Spleen (tissue), 7 donors: ENCODE measurements around the gene PAX7.

Experiments used
- POLR2AphosphoS5 ChIP-seq, 3 donors: sonication (generic); formaldehyde crosslinking; IDR thresholded peaks; one replicate each; pipeline ENCODE4 v1.5.1; 2017; ENCODE audit warnings: antibody characterized with exemption in 3 of 3
- TF ChIP-seq, protein P1 (sequence below), 11 experiments: fragments of 200-600 bp in 7 of 11; fragments of 450-650 bp in 4 of 11; sonication (generic) in 4 of 11; IDR thresholded peaks in 8 of 11; conservative IDR thresholded peaks in 3 of 11; 1 replicate in 7 of 11; 2 replicates in 4 of 11; pipeline versions ENCODE4 v1.4.0 to v1.8.0; 2016 to 2021; ENCODE audit warnings: antibody characterized with exemption in 11 of 11, inconsistent platforms in 4 of 11, mild to moderate bottlenecking in 1 of 11
- donor health status: DM: no; HTN: no; CAD: no; lungs with moderate emphysema.
- donor health status: DM: no; HTN: no; CAD: no.
- donor health status: DM: no; HTN: no; CAD: no.

DNA sequence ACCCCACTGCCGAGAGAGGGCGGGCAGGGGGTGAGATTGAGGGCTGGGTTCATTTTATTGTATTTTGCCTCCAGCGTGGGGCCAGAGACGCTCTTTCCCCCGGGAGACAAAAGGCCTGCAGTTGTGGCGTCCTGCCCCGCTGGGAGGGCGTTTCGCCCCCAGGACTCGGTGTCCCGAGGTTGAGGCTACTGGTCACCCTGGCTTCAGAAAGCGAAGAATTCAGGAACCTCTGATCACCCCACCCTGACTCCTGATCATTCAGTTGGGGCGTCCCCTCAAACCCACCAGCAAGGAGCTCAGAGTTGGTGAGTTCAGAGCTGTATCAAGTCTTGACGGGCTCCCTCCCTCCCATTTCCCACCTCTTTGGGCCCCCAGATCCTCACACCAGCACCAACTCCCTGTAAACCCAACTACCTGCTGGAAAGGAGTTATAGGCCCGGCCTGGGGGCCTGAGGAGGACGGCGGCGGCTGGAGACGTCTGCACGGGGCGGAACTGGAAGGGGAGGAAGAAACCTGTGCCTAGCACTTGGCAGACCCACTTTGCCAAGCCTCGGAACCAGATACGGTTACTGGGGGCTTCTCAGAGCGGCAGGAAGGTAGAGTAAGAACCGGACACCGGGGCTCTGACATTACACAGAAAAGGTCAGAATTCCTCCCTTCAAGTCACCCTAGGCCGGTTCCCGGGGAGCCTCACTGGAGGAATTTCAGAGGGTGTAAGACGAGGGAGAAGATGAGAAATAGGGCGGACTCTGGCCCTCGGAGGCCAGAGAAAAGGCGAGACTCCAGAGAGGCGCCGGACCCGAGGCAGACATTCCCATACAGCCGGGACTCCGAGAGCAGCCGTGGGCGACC, 761 bp upstream of the PAX7 start:
- TF ChIP-seq, protein P1, sequence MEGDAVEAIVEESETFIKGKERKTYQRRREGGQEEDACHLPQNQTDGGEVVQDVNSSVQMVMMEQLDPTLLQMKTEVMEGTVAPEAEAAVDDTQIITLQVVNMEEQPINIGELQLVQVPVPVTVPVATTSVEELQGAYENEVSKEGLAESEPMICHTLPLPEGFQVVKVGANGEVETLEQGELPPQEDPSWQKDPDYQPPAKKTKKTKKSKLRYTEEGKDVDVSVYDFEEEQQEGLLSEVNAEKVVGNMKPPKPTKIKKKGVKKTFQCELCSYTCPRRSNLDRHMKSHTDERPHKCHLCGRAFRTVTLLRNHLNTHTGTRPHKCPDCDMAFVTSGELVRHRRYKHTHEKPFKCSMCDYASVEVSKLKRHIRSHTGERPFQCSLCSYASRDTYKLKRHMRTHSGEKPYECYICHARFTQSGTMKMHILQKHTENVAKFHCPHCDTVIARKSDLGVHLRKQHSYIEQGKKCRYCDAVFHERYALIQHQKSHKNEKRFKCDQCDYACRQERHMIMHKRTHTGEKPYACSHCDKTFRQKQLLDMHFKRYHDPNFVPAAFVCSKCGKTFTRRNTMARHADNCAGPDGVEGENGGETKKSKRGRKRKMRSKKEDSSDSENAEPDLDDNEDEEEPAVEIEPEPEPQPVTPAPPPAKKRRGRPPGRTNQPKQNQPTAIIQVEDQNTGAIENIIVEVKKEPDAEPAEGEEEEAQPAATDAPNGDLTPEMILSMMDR (IDR thresholded peaks at IDR 0.05 in 8 of 11, conservative IDR thresholded peaks at IDR 0.05 in 3 of 11), result no peak
- TF ChIP-seq POLR2AphosphoS5 (IDR thresholded peaks at IDR 0.05), result no peak
